ENCODE measurements around the gene LARP4B. TPM values are rescaled to one million over a fixed set of nuclear protein-coding genes. Genes with fewer than 3 reads are reported as not detected.

Gene LARP4B
- total and polyA plus RNA-seq, 2 of the 13 experiments (the other 11 are each of a cell fraction or from before 2014, with no cell fraction given): 19.5 to 30.2 TPM

DNA sequence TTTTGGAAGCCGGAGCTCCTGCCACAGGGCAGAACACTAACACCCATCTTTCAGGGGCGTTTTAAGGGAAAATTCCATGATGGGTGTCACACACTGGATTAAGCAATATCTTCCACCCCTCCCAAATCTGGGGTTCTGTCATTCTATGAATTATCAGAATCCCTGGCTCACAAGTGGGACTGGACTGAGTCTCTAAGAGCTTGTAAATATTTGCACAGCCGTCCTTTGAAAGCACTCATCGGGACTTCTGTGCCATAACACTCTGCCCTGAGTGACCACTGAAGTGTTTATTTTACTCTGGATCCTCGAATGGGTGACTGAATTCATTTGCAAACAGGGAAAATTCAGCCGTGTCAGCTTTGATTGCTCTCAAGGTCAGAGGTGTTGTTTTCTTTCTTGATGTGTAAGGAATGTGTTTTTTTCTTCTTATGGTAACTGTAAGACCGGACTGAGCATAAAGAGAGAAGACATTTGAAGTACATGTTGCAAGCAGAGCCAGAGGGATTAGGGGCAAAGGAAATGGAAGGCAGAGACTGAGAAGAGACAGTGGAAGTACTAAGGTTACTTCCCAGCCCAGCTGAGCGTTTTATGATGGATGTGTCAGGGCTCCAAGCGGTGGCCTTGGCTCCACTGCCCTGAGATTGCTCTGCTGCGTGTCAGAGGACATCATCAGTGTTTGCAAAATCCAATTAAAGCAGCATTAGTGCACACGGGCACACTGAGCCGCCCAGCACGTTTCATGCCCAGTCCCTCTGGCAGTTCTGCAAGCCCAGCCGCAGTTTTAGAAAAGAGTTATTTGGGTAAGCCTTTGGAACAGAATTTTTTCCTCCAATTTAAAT, 39.0 kb upstream of the LARP4B start (continued):
- TF ChIP-seq, protein P1, sequence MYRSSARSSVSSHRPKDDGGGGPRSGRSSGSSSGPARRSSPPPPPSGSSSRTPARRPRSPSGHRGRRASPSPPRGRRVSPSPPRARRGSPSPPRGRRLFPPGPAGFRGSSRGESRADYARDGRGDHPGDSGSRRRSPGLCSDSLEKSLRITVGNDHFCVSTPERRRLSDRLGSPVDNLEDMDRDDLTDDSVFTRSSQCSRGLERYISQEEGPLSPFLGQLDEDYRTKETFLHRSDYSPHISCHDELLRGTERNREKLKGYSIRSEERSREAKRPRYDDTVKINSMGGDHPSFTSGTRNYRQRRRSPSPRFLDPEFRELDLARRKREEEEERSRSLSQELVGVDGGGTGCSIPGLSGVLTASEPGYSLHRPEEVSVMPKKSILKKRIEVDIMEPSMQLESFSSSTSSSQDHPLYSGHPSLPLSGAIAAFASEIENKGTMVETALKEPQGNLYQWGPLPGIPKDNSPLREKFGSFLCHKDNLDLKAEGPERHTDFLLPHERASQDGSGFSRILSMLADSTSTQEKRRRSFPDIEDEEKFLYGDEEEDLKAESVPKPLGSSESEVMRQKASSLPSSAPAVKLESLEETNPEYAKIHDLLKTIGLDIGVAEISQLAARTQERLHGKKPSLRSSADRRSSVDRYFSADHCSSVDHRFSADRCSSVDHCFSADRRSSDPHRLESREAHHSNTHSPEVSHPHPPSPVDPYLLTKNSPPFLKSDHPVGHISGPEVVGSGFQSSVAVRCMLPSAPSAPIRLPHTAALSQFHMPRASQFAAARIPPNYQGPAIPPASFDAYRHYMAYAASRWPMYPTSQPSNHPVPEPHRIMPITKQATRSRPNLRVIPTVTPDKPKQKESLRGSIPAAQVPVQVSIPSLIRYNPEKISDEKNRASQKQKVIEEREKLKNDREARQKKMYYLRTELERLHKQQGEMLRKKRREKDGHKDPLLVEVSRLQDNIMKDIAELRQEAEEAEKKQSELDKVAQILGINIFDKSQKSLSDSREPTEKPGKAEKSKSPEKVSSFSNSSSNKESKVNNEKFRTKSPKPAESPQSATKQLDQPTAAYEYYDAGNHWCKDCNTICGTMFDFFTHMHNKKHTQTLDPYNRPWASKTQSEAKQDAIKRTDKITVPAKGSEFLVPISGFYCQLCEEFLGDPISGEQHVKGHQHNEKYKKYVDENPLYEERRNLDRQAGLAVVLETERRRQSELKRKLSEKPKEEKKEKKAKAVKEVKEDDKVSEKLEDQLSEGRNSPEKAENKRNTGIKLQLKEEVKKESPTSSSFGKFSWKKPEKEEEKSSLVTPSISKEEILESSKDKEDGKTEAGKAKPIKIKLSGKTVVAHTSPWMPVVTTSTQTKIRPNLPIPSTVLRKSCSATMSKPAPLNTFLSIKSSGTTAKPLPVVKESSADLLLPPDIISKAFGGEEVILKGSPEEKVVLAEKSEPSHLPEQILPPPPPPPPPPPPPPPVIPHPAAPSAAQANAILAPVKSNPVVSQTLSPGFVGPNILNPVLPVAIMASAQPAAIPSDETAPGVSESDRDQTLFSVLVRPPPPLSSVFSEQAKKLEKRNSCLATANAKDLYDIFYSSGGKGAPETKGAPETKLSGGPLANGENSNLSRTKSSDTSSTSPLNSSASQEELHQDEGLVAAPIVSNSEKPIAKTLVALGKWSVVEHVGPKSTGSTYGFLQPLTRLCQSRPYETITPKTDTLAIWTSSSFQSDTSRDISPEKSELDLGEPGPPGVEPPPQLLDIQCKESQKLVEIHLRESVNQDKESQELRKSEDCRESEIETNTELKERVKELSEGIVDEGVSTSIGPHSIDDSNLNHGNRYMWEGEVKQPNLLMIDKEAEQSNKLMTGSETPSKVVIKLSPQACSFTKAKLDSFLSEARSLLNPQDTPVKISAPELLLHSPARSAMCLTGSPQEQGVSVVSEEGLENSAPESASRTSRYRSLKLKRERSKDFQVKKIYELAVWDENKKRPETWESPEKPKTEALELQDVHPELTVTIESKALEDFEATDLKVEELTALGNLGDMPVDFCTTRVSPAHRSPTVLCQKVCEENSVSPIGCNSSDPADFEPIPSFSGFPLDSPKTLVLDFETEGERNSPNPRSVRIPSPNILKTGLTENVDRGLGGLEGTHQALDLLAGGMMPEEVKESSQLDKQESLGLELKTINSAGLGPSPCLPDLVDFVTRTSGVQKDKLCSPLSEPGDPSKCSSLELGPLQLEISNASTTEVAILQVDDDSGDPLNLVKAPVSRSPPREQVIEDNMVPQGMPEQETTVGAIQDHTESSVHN (CRISPR knock-in tag; IDR thresholded peaks at IDR 0.05): no peak
- TF ChIP-seq, protein P2, sequence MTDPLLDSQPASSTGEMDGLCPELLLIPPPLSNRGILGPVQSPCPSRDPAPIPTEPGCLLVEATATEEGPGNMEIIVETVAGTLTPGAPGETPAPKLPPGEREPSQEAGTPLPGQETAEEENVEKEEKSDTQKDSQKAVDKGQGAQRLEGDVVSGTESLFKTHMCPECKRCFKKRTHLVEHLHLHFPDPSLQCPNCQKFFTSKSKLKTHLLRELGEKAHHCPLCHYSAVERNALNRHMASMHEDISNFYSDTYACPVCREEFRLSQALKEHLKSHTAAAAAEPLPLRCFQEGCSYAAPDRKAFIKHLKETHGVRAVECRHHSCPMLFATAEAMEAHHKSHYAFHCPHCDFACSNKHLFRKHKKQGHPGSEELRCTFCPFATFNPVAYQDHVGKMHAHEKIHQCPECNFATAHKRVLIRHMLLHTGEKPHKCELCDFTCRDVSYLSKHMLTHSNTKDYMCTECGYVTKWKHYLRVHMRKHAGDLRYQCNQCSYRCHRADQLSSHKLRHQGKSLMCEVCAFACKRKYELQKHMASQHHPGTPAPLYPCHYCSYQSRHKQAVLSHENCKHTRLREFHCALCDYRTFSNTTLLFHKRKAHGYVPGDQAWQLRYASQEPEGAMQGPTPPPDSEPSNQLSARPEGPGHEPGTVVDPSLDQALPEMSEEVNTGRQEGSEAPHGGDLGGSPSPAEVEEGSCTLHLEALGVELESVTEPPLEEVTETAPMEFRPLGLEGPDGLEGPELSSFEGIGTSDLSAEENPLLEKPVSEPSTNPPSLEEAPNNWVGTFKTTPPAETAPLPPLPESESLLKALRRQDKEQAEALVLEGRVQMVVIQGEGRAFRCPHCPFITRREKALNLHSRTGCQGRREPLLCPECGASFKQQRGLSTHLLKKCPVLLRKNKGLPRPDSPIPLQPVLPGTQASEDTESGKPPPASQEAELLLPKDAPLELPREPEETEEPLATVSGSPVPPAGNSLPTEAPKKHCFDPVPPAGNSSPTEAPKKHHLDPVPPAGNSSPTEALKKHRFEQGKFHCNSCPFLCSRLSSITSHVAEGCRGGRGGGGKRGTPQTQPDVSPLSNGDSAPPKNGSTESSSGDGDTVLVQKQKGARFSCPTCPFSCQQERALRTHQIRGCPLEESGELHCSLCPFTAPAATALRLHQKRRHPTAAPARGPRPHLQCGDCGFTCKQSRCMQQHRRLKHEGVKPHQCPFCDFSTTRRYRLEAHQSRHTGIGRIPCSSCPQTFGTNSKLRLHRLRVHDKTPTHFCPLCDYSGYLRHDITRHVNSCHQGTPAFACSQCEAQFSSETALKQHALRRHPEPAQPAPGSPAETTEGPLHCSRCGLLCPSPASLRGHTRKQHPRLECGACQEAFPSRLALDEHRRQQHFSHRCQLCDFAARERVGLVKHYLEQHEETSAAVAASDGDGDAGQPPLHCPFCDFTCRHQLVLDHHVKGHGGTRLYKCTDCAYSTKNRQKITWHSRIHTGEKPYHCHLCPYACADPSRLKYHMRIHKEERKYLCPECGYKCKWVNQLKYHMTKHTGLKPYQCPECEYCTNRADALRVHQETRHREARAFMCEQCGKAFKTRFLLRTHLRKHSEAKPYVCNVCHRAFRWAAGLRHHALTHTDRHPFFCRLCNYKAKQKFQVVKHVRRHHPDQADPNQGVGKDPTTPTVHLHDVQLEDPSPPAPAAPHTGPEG (CRISPR knock-in tag; IDR thresholded peaks at IDR 0.05): no peak
- no peak for TF ChIP-seq ZNF780A (CRISPR knock-in tag; IDR thresholded peaks at IDR 0.05)
- TF ChIP-seq RFX5 (IDR thresholded peaks at IDR 0.05; ENCODE audit: low read depth, low read length): no peak
- peak; percentile 69 to 79 for TF ChIP-seq MAFK (conservative IDR thresholded peaks at IDR 0.05 in 1 of 2, IDR thresholded peaks at IDR 0.05 in 1 of 2; ENCODE audit: low read length in 2 of 2)
- TF ChIP-seq, protein P3, sequence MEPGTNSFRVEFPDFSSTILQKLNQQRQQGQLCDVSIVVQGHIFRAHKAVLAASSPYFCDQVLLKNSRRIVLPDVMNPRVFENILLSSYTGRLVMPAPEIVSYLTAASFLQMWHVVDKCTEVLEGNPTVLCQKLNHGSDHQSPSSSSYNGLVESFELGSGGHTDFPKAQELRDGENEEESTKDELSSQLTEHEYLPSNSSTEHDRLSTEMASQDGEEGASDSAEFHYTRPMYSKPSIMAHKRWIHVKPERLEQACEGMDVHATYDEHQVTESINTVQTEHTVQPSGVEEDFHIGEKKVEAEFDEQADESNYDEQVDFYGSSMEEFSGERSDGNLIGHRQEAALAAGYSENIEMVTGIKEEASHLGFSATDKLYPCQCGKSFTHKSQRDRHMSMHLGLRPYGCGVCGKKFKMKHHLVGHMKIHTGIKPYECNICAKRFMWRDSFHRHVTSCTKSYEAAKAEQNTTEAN (CRISPR knock-in tag; conservative IDR thresholded peaks at IDR 0.05): no peak
- no peak for TF ChIP-seq BRD4 (CRISPR knock-in tag; IDR thresholded peaks at IDR 0.05)
- peak; percentile 12 for TF ChIP-seq XRCC5 (optimal IDR thresholded peaks at IDR 0.05; ENCODE audit: low read length)
- no peak for TF ChIP-seq ZFP36 (IDR thresholded peaks at IDR 0.05; ENCODE audit: borderline replicate concordance, low read depth, low read length, partially characterized antibody)
- TF ChIP-seq KDM5A (IDR thresholded peaks at IDR 0.05; ENCODE audit: borderline replicate concordance, low read length): no peak
- TF ChIP-seq REPIN1 (CRISPR knock-in tag; IDR thresholded peaks at IDR 0.05; ENCODE audit: borderline replicate concordance, low read depth): 0 out of 2 replicates have a peak, but pooled peaks have one; percentile 21
- no peak for TF ChIP-seq CAMTA2 (CRISPR knock-in tag; IDR thresholded peaks at IDR 0.05; ENCODE audit: borderline replicate concordance)
- no peak for TF ChIP-seq ZNF234 (CRISPR knock-in tag; conservative IDR thresholded peaks at IDR 0.05)
